ENCODE measurements around the gene CLDN16. TPM values are rescaled to one million over a fixed set of nuclear protein-coding genes. Genes with fewer than 3 reads are reported as not detected.

The CLDN16 gene
- total RNA-seq, 2 experiments from 2014 or later: not detected

GRCh38 chr3:190414297-190414696, 26.3 kb downstream of the CLDN16 start:
- Mint-ChIP-seq H3K4me1 (ENCODE audit: low read depth) (no peaks in the 10 kb centered on the region), H3K27me3 (peaks cover 13% of the 10 kb centered on the region), H3K36me3 (ENCODE audit: low read depth) (no peaks in the 10 kb centered on the region), H3K27ac (no peak overlapping the region), H3K4me3 (no peak overlapping the region), H3K9me3 (peaks cover 6% of the 10 kb centered on the region)
- H3K36me3 ChIP-seq (ENCODE audit: insufficient read depth, low read length): no peaks in the 10 kb centered on the region
- TF ChIP-seq CTCF (IDR thresholded peaks at IDR 0.05): no peak
- ATAC-seq (ENCODE audit: poor library complexity) (no peak), DNase-seq (no peak)
- intact Hi-C loops (cut with DNase I, micrococcal nuclease): no loop called here
- H3K4me1 ChIP-seq (ENCODE audit: insufficient read depth, low read length): no peaks in the 10 kb centered on the region
- no peak overlapping the region for H3K27ac ChIP-seq (ENCODE audit: low read depth in 1 of 2, low read length in 2 of 2)
- no peaks in the 10 kb centered on the region for H3K27me3 ChIP-seq (ENCODE audit: control insufficient read depth in 1 of 2, insufficient read depth in 2 of 2, low read length in 2 of 2)
- CTCF ChIA-PET: interaction anchor here (1.2 to 2.7 kb wide), 3 partner anchors 9 to 92 kb away, joined by 3 to 8 read pairs (median 3); partner anchors contain the start of gene CLDN1
- no peak overlapping the region for H3K4me3 ChIP-seq (ENCODE audit: low read length)
- peaks cover 0 to 4% of the 10 kb centered on the region in 2 experiments for H3K9me3 ChIP-seq (ENCODE audit: control insufficient read depth in 1 of 2, insufficient read depth in 1 of 2, low read length in 2 of 2)
- POLR2A ChIA-PET: no interaction called here

- POLR2A ChIA-PET: no interaction called here
- Mint-ChIP-seq H3K36me3 (ENCODE audit: low read depth) (no peaks in the 10 kb centered on the region), H3K4me1 (ENCODE audit: low read depth) (peaks cover 6% of the 10 kb centered on the region), H3K4me3 (no peak overlapping the region), H3K27ac (peak overlapping the region; percentile 73), H3K9me3 (no peaks in the 10 kb centered on the region), H3K27me3 (no peaks in the 10 kb centered on the region)
- peaks cover 3% of the 10 kb centered on the region for H3K4me1 ChIP-seq (ENCODE audit: insufficient read depth, low read length)
- no peak for DNase-seq
- H3K4me3 ChIP-seq (ENCODE audit: low read length): no peak overlapping the region
- no peak for ATAC-seq (ENCODE audit: poor library complexity)
- H3K36me3 ChIP-seq (ENCODE audit: insufficient read depth, low read length): no peaks in the 10 kb centered on the region
- intact Hi-C loops (cut with DNase I, micrococcal nuclease): loop anchor here (1.0 to 10.0 kb wide), 3 partner anchors 199 to 459 kb away; no protein-coding TSS in a partner anchor
- no peak for TF ChIP-seq CTCF (IDR thresholded peaks at IDR 0.05)
- CTCF ChIA-PET: interaction anchor here (0.9 to 1.8 kb wide), 3 partner anchors 11 to 467 kb away, joined by 3 to 8 read pairs (median 4); partner anchors contain the start of gene CLDN1
- H3K9me3 ChIP-seq (ENCODE audit: control insufficient read depth in 1 of 2, insufficient read depth in 1 of 2, low read length in 2 of 2): no peaks in the 10 kb centered on the region
- H3K27ac ChIP-seq (ENCODE audit: low read depth in 1 of 2, low read length in 2 of 2): no peak overlapping the region
- no peaks in the 10 kb centered on the region for H3K27me3 ChIP-seq (ENCODE audit: control insufficient read depth in 1 of 2, insufficient read depth in 2 of 2, low read length in 2 of 2)
These were observed 36.1 kb downstream of the CLDN16 start for GRCh38 chr3:190424108-190424477.

- DNase-seq (peak in 6 of 14 experiments; percentile 2 to 66 (median 36)), ATAC-seq (ENCODE audit: poor library complexity) (peak; percentile 55)
- intact Hi-C loops (cut with DNase I, micrococcal nuclease): loop anchor here (1.0 to 10.0 kb wide), 3 partner anchors 199 to 460 kb away; no protein-coding TSS in a partner anchor
- peak overlapping the region; percentile 57 for H3K4me3 Mint-ChIP-seq
- Histone ChIP-seq H3K36me3 (ENCODE audit: insufficient read depth, low read length) (no peaks in the 10 kb centered on the region), H3K4me1 (ENCODE audit: insufficient read depth, low read length) (peaks cover 3% of the 10 kb centered on the region), H3K27me3 (ENCODE audit: control insufficient read depth in 1 of 2, insufficient read depth in 2 of 2, low read length in 2 of 2) (no peaks in the 10 kb centered on the region), H3K27ac (ENCODE audit: low read depth in 1 of 2, low read length in 2 of 2) (no peak overlapping the region), H3K9me3 (ENCODE audit: control insufficient read depth in 1 of 2, insufficient read depth in 1 of 2, low read length in 2 of 2) (no peaks in the 10 kb centered on the region), H3K4me3 (ENCODE audit: low read length) (no peak overlapping the region)
- H3K36me3 Mint-ChIP-seq (ENCODE audit: low read depth): no peaks in the 10 kb centered on the region
- peak overlapping the region; percentile 73 for H3K27ac Mint-ChIP-seq
- peaks cover 5% of the 10 kb centered on the region for H3K27me3 Mint-ChIP-seq
- no peaks in the 10 kb centered on the region for H3K9me3 Mint-ChIP-seq
- ChIA-PET CTCF (interaction anchor here (0.9 to 1.8 kb wide), 3 partner anchors 11 to 468 kb away, joined by 3 to 8 read pairs (median 4); partner anchors contain the start of gene CLDN1), POLR2A (no interaction called here)
- peaks cover 6% of the 10 kb centered on the region for H3K4me1 Mint-ChIP-seq (ENCODE audit: low read depth)
- peak; percentile 67 for TF ChIP-seq CTCF (IDR thresholded peaks at IDR 0.05)
These were observed 36.8 kb downstream of the CLDN16 start for GRCh38 chr3:190424478-190425439.
